Activated CD8-positive, alpha-beta memory T cell treated with anti-CD3 and anti-CD28 coated beads, Interleukin-2, amount 50 U/mL, for 48 hours (primary cell): ENCODE data around the gene OR51E1.

Experiments used
- DNase-seq: peaks from one replicate; pipeline ENCODE4 v3.0.0-alpha.2; 2020

The OR51E1 gene

GRCh38 chr11:4654635-4655369, 11.0 kb downstream of the OR51E1 start:
- no peak for DNase-seq

GRCh38 chr11:4658629-4659445, 15.1 kb downstream of the OR51E1 start:
- DNase-seq = no peak

- DNase-seq = no peak
These were observed 19.1 kb downstream of the OR51E1 start for GRCh38 chr11:4662876-4663275.

- no peak for DNase-seq
These were observed 20.4 kb downstream of the OR51E1 start for GRCh38 chr11:4664183-4664582.

GRCh38 chr11:4664786-4665185, 21.0 kb downstream of the OR51E1 start:
- no peak for DNase-seq

- no peak for DNase-seq
These were observed 21.6 kb downstream of the OR51E1 start for GRCh38 chr11:4665424-4665823.

GRCh38 chr11:4671741-4672140, 28.0 kb downstream of the OR51E1 start:
- no peak for DNase-seq

GRCh38 chr11:4672470-4672869, 28.7 kb downstream of the OR51E1 start:
- no peak for DNase-seq

GRCh38 chr11:4673781-4674180, 30.0 kb downstream of the OR51E1 start:
- no peak for DNase-seq

- DNase-seq = no peak
These were observed 34.2 kb downstream of the OR51E1 start for GRCh38 chr11:4677948-4678347.

GRCh38 chr11:4680341-4680740, 36.6 kb downstream of the OR51E1 start:
- DNase-seq = no peak

- DNase-seq = no peak
These were observed 39.0 kb downstream of the OR51E1 start for GRCh38 chr11:4682623-4683419.

- DNase-seq = no peak
These were observed 41.0 kb downstream of the OR51E1 start for GRCh38 chr11:4684631-4685285.

- no peak for DNase-seq
These were observed 51.7 kb downstream of the OR51E1 start for GRCh38 chr11:4695442-4695841.

- DNase-seq = no peak
These were observed 53.8 kb downstream of the OR51E1 start, which contains the start of gene OR51E2 for GRCh38 chr11:4697585-4697984. Gene OR51E2, minus strand, starts transcription at chr11:4697853. Its CDS starts 15,142 bp downstream, at chr11:4682711.

GRCh38 chr11:4699697-4700435, 56.1 kb downstream of the OR51E1 start:
- no peak for DNase-seq

GRCh38 chr11:4700436-4700820, 56.6 kb downstream of the OR51E1 start:
- DNase-seq = no peak

GRCh38 chr11:4704054-4704789, 60.4 kb downstream of the OR51E1 start, which contains the start of gene MMP26:
Gene MMP26, plus strand, starts transcription at chr11:4704784.
- DNase-seq = no peak

GRCh38 chr11:4704790-4705334, 61.1 kb downstream of the OR51E1 start:
- DNase-seq = no peak
